HFFc6 (cell line): ENCODE results near the gene EME1. TPM values are rescaled to one million over a fixed set of nuclear protein-coding genes. Genes with fewer than 3 reads are reported as not detected.

Experiments
- DNase-seq: peaks from one replicate; pipeline ENCODE4 v3.0.0-alpha.2; 2018
- H3K27ac Mint-ChIP-seq: 2 replicates; pipeline ENCODE4 v1.8.0; 2020; ENCODE audit warnings: mild to moderate bottlenecking, mixed read lengths
- H3K27me3 Mint-ChIP-seq: 2 replicates; pipeline ENCODE4 v1.8.0; 2021; ENCODE audit warnings: mild to moderate bottlenecking, moderate library complexity, mixed read lengths; ENCODE audit not compliant: insufficient read depth
- H3K36me3 Mint-ChIP-seq: 2 replicates; pipeline ENCODE4 v1.8.0; 2021; ENCODE audit warnings: low read depth, mixed read lengths
- H3K4me1 Mint-ChIP-seq: 2 replicates; pipeline ENCODE4 v1.8.0; 2020; ENCODE audit warnings: low read depth, mixed read lengths
- H3K4me3 Mint-ChIP-seq: 2 replicates; pipeline ENCODE4 v1.8.0; 2020; ENCODE audit warnings: mild to moderate bottlenecking, moderate library complexity, mixed read lengths
- H3K9me3 Mint-ChIP-seq: 2 replicates; pipeline ENCODE4 v1.8.0; 2020; ENCODE audit warnings: mild to moderate bottlenecking, mixed read lengths
- CTCF ChIP-seq: fragments of 200-600 bp; sonication (generic); IDR thresholded peaks from 2 replicates; pipeline ENCODE4 v1.5.0; 2021; ENCODE audit warnings: antibody characterized with exemption, mild to moderate bottlenecking
- total RNA-seq, 6 experiments: library from RNA; stranded (reverse); fragmentation: NEBNext Ultra II Directional; extraction: Animal tissue kit (Norgen Biotek cat#: 25700); gene quantifications; 2 replicates in 1 of 6; 3 replicates in 5 of 6; pipeline ENCODE4 v1.2.3, GENCODE V29; 2021

EME1 gene
- total RNA-seq, 6 experiments from 2014 or later = 3.3 to 7.7 (median 6.5) TPM

GRCh38 chr17:50362661-50363060, 10.4 kb upstream of the EME1 start:
- TF ChIP-seq CTCF = no peak
- Mint-ChIP-seq H3K27ac (peak overlapping the region; percentile 74; the same call in 1 of the 2 replicates), H3K36me3 (peaks cover 2% of the 10 kb centered on the region), H3K4me1 (peaks cover 41% of the 10 kb centered on the region), H3K4me3 (no peak overlapping the region), H3K9me3 (no peaks in the 10 kb centered on the region), H3K27me3 (no peaks in the 10 kb centered on the region; the same call in none of the 2 replicates)
- DNase-seq = no peak

GRCh38 chr17:50363217-50364060, 9.6 kb upstream of the EME1 start:
- TF ChIP-seq CTCF = no peak
- Mint-ChIP-seq H3K4me3 (no peak overlapping the region; the same call in 1 of the 2 replicates), H3K9me3 (no peaks in the 10 kb centered on the region), H3K36me3 (peaks cover 9% of the 10 kb centered on the region), H3K27me3 (no peaks in the 10 kb centered on the region; the same call in 1 of the 2 replicates), H3K4me1 (peaks cover 41% of the 10 kb centered on the region), H3K27ac (peak overlapping the region; percentile 57)
- DNase-seq = peak; percentile 48

- H3K9me3 Mint-ChIP-seq = no peaks in the 10 kb centered on the region
- no peaks in the 10 kb centered on the region; the same call in 1 of the 2 replicates for H3K27me3 Mint-ChIP-seq
- H3K4me3 Mint-ChIP-seq = no peak overlapping the region
- TF ChIP-seq CTCF = no peak
- H3K36me3 Mint-ChIP-seq = peaks cover 11% of the 10 kb centered on the region
- peak overlapping the region; percentile 81 for H3K27ac Mint-ChIP-seq
- DNase-seq = no peak
- peaks cover 41% of the 10 kb centered on the region for H3K4me1 Mint-ChIP-seq
Measured at GRCh38 chr17:50364061-50364458, 9.0 kb upstream of the EME1 start.

GRCh38 chr17:50364715-50365114, 8.3 kb upstream of the EME1 start:
- Mint-ChIP-seq H3K36me3 (peaks cover 12% of the 10 kb centered on the region), H3K27ac (peak overlapping the region; percentile 81), H3K9me3 (no peaks in the 10 kb centered on the region), H3K4me3 (peak overlapping the region; percentile 28; the same call in 1 of the 2 replicates), H3K27me3 (no peaks in the 10 kb centered on the region; the same call in 1 of the 2 replicates), H3K4me1 (peaks cover 41% of the 10 kb centered on the region)
- TF ChIP-seq CTCF = peak; percentile 59
- DNase-seq = peak; percentile 70

DNA sequence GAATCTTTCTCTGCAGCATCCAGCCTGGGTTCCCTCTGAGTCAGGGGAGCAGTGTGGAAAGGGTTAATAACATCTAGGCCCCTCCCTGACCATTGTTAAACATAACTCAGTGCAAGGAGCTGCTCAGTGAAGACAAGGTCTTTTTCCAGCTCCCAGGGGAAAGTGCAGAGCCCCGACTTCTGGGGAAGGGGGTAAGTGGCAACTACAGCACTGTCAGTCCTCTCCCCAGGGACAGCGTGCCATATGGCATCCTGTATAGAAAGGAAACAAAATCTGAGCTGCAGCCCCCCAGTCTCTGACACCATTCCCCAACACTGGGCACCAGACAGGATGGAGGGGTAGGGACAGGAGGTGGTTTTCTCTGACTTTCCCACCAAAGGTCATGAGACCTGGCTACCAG, 7.9 kb upstream of the EME1 start:
- H3K4me3 Mint-ChIP-seq = no peak overlapping the region
- peak overlapping the region; percentile 81 for H3K27ac Mint-ChIP-seq
- H3K4me1 Mint-ChIP-seq = peaks cover 41% of the 10 kb centered on the region
- H3K27me3 Mint-ChIP-seq = no peaks in the 10 kb centered on the region; the same call in 1 of the 2 replicates
- no peak for DNase-seq
- no peaks in the 10 kb centered on the region for H3K9me3 Mint-ChIP-seq
- no peak for TF ChIP-seq CTCF
- peaks cover 16% of the 10 kb centered on the region for H3K36me3 Mint-ChIP-seq
